Natural killer cell (primary cell): ENCODE measurements around the gene WWC1. TPM values are rescaled to one million over a fixed set of nuclear protein-coding genes. Genes with fewer than 3 reads are reported as not detected.

Experiments used
- ATAC-seq, 3 donors: fragments of 150-1000 bp in 2 of 3; fragments of 200-7000 bp in 1 of 3; cut with Tn5 transposase; 1 replicate in 1 of 3; 2 replicates in 2 of 3; pipeline ENCODE4 v1.10.0; 2021; ENCODE audit warnings: mild to moderate bottlenecking in 2 of 3, moderate library complexity in 2 of 3
- DNase-seq, 2 donors: peaks; one replicate each; pipeline versions ENCODE4 v3.0.0 to v3.0.0-alpha.2; 2013 to 2021; ENCODE audit warnings: mixed read lengths in 1 of 2
- H3K27ac ChIP-seq: one replicate; pipeline ENCODE4 v1.5.1; 2013; ENCODE audit warnings: mild to moderate bottlenecking, low read length
- H3K27me3 ChIP-seq: one replicate; pipeline ENCODE4 v1.6.1; 2013; ENCODE audit warnings: low read length; ENCODE audit not compliant: control insufficient read depth, insufficient read depth
- H3K36me3 ChIP-seq: one replicate; pipeline ENCODE4 v1.6.1; 2013; ENCODE audit warnings: low read length; ENCODE audit not compliant: control insufficient read depth, insufficient read depth
- H3K4me1 ChIP-seq: one replicate; pipeline ENCODE4 v1.6.1; 2013; ENCODE audit warnings: low read length; ENCODE audit not compliant: control insufficient read depth, insufficient read depth
- H3K4me3 ChIP-seq: one replicate; pipeline ENCODE4 v1.5.1; 2013; ENCODE audit warnings: low read length
- H3K9me3 ChIP-seq: one replicate; pipeline ENCODE4 v1.6.1; 2013; ENCODE audit warnings: low read length; ENCODE audit not compliant: control insufficient read depth, insufficient read depth
- H3K27ac Mint-ChIP-seq, 2 donors: one replicate each; pipeline ENCODE4 v1.8.0; 2022; ENCODE audit warnings: mild to moderate bottlenecking in 2 of 2, mixed read lengths in 2 of 2, moderate library complexity in 1 of 2
- H3K27me3 Mint-ChIP-seq, 2 donors: one replicate each; pipeline ENCODE4 v1.8.0; 2022; ENCODE audit warnings: low read depth in 2 of 2, mixed read lengths in 2 of 2
- H3K36me3 Mint-ChIP-seq: one replicate; pipeline ENCODE4 v1.8.0; 2022; ENCODE audit warnings: mixed read lengths
- H3K4me1 Mint-ChIP-seq, 2 donors: one replicate each; pipeline ENCODE4 v1.8.0; 2022; ENCODE audit warnings: mixed read lengths in 2 of 2
- H3K4me3 Mint-ChIP-seq: one replicate; pipeline ENCODE4 v1.8.0; 2022; ENCODE audit warnings: mild to moderate bottlenecking, moderate library complexity, mixed read lengths
- H3K9me3 Mint-ChIP-seq, 2 donors: one replicate each; pipeline ENCODE4 v1.8.0; 2022; ENCODE audit warnings: mixed read lengths in 2 of 2
- CTCF ChIP-seq: fragments of 200-600 bp; IDR thresholded peaks from one replicate; pipeline ENCODE4 v1.8.0; 2022; ENCODE audit warnings: antibody characterized with exemption
- WGBS: methylation state at CpG from one replicate; pipeline ENCODE4 v1.1.7; 2013; ENCODE audit warnings: missing lambda C conversion rate; ENCODE audit not compliant: insufficient coverage; 5-methylcytosine and 5-hydroxymethylcytosine counted together
- intact Hi-C: fragments of 100-400 bp; cut with micrococcal nuclease; formaldehyde crosslinking; loops from one replicate; pipeline ENCODE4 v1.14.2; 2022
- total RNA-seq, 4 donors: library from RNA; stranded (reverse); fragments of 120-200 nt in 1 of 4; gene quantifications; one replicate each; pipeline versions ENCODE4 v1.2.3 to v1.2.4, GENCODE V29; 2013 to 2022

The WWC1 gene
- total RNA-seq, 3 donors from 2014 or later (not counting 1 experiment from before 2014, with no cell fraction given), result 0.42 to 0.66 (median 0.53) TPM

GRCh38 chr5:168409591-168410458 is 118.4 kb downstream of the WWC1 start:
- intact Hi-C loops, result no loop called here
- DNase-seq (peak in 1 of 2 donors; percentile 30), ATAC-seq (no peak)
- H3K27me3 ChIP-seq, result no peaks in the 10 kb centered on the region
- no peaks in the 10 kb centered on the region for H3K9me3 Mint-ChIP-seq
- TF ChIP-seq CTCF, result no peak
- WGBS, result 38% methylated on average over 15 of the region's 17 CpGs
- H3K4me3 ChIP-seq, result no peak overlapping the region
- H3K9me3 ChIP-seq, result no peaks in the 10 kb centered on the region
- no peak overlapping the region for H3K27ac ChIP-seq
- no peaks in the 10 kb centered on the region for H3K36me3 ChIP-seq
- peaks cover 5% of the 10 kb centered on the region for H3K4me1 ChIP-seq
- no peaks in the 10 kb centered on the region for H3K36me3 Mint-ChIP-seq
- H3K27ac Mint-ChIP-seq, result peak overlapping the region in 1 of 2 donors; percentile 41
- no peak overlapping the region for H3K4me3 Mint-ChIP-seq
- H3K27me3 Mint-ChIP-seq, result no peaks in the 10 kb centered on the region
- peaks cover 0 to 21% of the 10 kb centered on the region in 2 donors for H3K4me1 Mint-ChIP-seq

- Histone ChIP-seq H3K9me3 (no peaks in the 10 kb centered on the region), H3K4me1 (peaks cover 5% of the 10 kb centered on the region), H3K36me3 (no peaks in the 10 kb centered on the region), H3K4me3 (no peak overlapping the region), H3K27ac (no peak overlapping the region), H3K27me3 (no peaks in the 10 kb centered on the region)
- WGBS, result 93% methylated on average over 3 of the region's 3 CpGs
- Mint-ChIP-seq H3K4me1 (peaks cover 0 to 21% of the 10 kb centered on the region in 2 donors), H3K27ac (no peak overlapping the region), H3K27me3 (no peaks in the 10 kb centered on the region), H3K4me3 (no peak overlapping the region), H3K36me3 (no peaks in the 10 kb centered on the region), H3K9me3 (no peaks in the 10 kb centered on the region)
- ATAC-seq, result no peak
- no peak for DNase-seq
- intact Hi-C loops, result no loop called here
- no peak for TF ChIP-seq CTCF
Observed at GRCh38 chr5:168411871-168412270, 120.4 kb downstream of the WWC1 start.

GRCh38 chr5:168413062-168413461 is 121.6 kb downstream of the WWC1 start:
- 81% methylated on average over 3 of the region's 3 CpGs for WGBS
- ATAC-seq, result no peak
- Mint-ChIP-seq H3K27ac (no peak overlapping the region), H3K27me3 (no peaks in the 10 kb centered on the region), H3K9me3 (no peaks in the 10 kb centered on the region), H3K36me3 (no peaks in the 10 kb centered on the region), H3K4me1 (peaks cover 0 to 15% of the 10 kb centered on the region in 2 donors), H3K4me3 (no peak overlapping the region)
- Histone ChIP-seq H3K27ac (no peak overlapping the region), H3K4me3 (no peak overlapping the region), H3K27me3 (no peaks in the 10 kb centered on the region), H3K4me1 (peaks cover 5% of the 10 kb centered on the region), H3K9me3 (no peaks in the 10 kb centered on the region), H3K36me3 (no peaks in the 10 kb centered on the region)
- DNase-seq, result no peak
- TF ChIP-seq CTCF, result no peak
- intact Hi-C loops, result no loop called here
